NCI-H345 treated with DMSO at 0.1 percent for 48 hours (cell line): ENCODE data around the gene THOC6.
"Not testable (repeated sequence)": the region's sequence is repeated elsewhere in the genome, so short reads cannot be mapped to it uniquely, and the experiment has no call there.

ENCODE experiments used
- DNase-seq: peaks from one replicate; lab custom pipeline; 2025; ENCODE audit not compliant: unreplicated experiment; lab: John Stamatoyannopoulos, UW

Gene THOC6

GRCh38 chr16:3053330-3053710, 29.5 kb downstream of the THOC6 start:
- not testable (repeated sequence) for DNase-seq

DNA sequence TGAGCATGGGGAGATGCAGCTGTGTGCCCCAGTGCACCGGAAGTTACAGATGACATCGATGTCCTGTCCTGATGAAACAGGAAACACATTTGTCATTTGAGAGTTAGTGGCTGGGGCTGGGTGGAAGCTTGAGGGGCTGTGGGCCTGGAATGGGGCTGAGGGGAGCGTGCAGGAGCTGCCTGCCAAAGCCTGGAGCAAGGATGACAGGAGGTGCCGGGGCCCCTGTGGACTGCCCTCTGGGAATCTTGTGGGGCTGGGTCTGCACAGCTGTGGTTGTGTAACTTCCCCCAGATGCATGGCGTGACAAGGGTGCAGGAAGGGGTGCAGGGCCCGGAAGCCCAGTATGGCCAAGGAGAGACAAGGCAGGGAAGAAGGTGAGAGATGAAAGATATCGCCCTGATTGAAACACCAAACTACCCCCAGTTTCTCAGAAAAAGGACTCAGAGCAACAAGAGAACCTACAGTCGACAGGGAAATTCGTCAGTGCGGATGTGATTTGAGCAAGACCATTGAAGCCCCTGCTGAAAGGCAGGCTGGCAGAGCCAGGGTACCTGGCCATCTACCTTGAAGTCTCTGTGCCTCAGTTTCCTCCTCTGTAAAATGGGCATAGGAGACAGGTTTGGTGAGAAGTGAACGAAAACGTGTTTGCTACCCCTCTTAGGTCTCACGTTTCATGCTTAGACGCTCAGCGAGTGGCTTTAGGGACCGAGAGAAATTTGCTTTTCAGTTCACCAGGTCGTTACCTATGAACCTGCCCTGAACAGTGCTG, 31.3 kb downstream of the THOC6 start:
- no peak for DNase-seq

DNA sequence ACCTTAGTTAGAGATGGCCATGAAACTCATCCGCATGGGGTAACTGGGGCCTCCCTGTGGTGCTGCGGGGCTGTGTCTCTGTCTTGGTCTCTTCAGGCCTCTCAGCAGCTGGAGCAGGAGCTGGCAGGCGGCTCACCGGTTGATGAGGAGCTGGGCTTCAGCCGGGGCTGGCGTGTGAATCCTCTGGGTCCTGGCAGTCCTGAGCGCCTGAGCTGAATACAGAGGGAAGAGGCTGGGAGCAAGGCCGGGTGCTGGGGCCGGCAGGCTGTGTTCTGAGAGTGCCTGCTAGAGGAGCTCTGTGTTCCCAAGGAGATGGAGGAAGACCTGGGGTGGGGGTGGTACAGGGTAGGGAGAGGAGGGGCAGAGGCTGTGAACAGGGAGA, 31.9 kb downstream of the THOC6 start:
- not testable (repeated sequence) for DNase-seq

- no peak for DNase-seq
Measured at GRCh38 chr16:3056336-3057180, 32.7 kb downstream of the THOC6 start.

DNA sequence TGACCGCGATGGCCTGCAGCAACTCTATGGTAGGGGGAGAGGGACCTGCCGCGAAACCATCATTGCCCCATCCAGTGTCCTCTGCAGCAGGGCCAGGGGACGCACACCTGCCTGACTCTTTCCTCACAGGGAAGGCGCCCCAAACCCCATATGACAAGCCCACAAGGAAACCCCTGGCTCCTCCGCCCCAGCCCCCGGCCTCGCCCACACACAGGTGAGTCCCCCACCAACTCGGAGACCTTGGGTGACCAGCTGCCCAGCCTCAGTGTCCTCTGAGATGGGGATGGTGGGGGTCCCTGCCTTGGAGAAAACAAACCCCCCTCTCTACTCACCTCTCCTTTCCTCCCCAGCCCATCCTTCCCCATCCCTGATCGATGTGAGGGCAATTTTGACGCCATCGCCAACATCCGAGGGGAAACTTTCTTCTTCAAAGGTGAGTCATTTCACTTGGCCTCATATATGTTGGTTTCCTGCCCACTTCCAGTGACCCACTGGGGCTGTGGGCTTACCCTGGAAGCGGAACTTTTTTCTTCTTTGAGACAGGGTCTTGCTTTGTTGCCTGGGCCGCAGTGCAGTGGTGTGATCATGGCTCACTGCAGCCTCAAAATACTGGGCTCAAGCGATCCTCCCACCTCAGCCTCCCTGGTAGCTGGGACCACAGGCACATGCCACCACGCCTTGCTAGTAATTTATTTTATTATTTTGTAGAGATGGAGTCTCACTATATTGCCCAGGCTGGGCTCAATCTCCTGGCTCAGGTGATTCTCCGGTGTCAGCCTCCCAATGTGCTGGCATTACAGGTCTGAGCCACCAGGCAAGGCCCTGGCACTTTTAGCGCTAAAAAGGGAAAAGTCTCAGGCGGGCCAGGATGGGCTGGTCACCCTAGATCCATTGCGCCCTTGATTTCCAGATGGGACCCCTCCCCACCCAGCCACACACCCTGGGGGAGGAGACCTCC, 33.6 kb downstream of the THOC6 start:
- no peak for DNase-seq

- DNase-seq = no peak
Measured at GRCh38 chr16:3058139-3059030, 34.5 kb downstream of the THOC6 start.

- DNase-seq = peak; percentile 56
Measured at GRCh38 chr16:3059041-3059722, 35.3 kb downstream of the THOC6 start.

DNA sequence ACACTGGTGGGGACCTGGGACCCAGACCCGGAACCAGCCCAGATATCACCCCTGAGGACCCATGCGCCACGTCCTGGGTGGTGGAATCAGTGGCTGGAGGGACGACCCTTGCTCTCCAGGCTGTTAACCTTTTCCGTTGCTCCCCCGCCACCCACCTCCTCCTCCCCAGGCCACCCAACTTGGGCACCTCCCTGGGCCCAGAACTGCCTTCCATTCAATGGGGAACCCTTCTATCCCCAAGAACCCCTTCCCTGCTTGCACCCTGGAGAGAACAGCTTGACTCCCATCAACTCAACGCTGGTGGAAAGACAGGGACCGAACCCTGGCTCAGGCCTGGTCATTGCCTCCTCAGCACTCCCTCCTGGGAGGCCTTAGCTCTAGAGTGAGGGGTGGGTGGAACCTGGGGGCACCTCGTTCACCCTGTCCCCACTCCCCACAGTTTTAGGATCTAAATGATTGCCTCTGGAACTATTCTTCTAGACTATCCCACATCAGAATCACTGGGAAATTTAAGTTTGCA, 35.9 kb downstream of the THOC6 start:
- no peak for DNase-seq

- no peak for DNase-seq
Measured at GRCh38 chr16:3060339-3061127, 36.7 kb downstream of the THOC6 start.

DNA sequence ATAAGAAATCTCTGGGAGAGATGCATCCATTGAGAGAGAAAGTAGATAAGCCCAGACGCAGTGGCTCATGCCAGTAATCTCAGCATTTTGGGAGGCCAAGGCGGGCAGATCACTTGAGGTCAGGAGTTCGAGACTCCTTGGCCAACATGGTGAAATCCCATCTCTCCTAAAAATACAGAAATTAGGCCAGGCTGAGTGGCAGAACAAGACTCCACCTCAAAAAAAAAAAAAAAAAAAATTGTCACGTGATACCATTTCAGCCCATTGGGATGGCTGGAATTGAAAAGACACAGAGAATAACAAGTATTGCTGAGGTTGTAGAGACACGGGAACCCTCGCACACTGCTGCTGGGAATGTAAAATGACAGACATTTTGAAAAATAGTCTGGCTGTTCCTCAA, 38.7 kb downstream of the THOC6 start:
- no peak for DNase-seq

DNA sequence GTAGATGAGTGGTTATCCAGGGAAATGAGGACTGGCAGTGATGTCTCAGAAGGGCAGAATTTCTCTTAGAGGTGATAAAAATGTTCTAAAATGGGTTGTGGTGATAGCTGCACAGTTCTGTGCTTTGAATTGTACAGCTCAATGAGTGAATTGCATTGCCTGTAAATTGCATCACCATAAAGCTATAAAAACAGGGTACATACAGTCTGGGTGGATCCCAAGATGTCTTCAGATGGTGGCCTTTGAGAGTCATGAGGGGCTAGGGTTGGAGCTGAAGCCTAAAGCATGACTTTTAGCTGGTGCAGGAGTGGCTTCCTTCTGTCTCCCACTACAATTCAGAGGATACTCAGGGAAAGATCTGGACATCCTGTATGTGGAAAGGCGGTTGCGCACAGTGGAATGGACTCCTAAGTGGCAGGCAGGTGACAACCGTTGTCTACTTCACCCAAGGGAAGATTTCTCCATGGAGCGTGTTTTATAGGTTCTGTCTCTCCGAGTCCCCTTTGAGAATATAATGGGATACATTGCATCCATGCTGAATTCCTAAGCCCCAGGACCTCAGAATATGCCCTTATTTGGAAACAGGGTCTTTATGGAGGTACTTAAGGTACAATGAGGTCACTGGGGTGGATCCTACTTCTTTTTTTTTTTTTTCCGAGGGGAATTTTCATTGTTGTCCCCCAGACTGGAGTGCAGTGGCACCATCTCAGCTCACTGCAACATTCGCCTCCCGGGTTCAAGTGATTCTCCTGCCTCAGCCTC, 40.0 kb downstream of the THOC6 start:
- DNase-seq = no peak

GRCh38 chr16:3065069-3065741, 41.4 kb downstream of the THOC6 start, which contains the start of gene IL32:
IL32 (plus strand) TSS chr16:3065640; CDS start chr16:3065812, 172 bp downstream.
- no peak for DNase-seq

DNA sequence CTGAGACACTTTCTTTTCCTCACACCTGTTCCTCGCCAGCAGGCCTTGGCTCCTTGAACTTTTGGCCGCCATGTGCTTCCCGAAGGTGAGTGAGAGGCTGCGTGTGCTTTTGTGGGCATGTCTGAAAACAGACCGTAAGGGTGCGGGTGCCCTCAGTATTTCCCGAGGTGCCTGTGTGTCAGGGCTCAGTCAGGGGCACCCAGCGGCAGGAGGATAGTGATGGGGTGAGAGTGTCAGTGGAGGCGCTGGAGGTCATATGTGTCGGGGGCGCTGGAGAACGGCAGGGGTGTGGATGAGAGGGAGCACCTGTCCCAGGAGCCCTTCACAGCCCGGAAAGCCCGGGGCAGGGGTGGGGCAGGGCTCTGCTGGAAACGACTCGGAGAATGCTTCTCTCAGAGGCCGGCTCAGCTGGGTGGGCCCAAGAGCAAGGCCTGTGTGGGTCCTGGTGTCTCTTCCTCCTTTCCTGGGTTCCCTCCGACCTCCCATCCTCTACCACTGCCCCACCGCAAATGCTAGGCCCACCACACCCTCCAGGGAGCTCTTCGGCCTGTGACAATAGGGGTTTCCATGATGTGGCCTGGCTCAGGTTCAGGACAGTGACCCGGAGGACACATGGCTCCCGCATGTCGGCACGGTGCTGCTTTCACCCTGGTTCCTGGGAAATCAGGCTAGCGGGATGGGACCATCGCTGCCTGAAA, 42.1 kb downstream of the THOC6 start:
- no peak for DNase-seq

DNA sequence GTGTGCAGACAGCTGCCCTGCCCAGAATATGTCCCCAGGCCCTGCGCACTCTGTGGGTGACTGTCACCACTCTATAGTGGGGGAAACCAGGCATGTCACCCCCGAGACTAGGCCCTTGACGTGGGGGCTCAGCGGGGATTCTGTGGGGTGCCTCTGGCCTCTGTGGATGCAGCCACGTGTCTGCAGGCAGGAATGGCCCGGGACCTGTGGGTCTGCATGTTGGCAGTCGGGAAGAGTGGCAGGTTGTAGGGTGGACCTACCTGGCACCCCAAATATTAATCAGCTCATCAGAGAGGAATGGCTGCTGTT, 42.6 kb downstream of the THOC6 start:
- no peak for DNase-seq

DNA sequence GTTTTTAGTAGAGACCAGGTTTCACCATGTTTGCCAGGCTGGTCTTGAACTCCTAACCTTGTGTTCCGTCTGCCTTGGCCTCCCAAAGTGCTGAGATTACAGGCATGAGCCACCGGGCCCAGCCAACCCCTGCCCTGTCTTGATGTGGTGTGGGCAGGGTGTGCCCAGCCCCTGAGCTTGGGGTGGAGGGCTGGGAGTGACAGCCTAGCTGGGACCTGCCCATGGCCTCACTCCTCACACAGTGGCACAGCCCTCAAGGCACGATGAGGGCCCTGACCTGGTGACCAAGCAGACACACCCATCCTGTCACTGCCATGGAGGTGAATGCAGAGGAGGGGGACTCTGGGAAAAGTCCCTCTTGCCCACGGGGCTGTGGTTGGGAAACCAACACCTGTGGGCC, 44.7 kb downstream of the THOC6 start:
- no peak for DNase-seq

GRCh38 chr16:3069146-3069545, 45.3 kb downstream of the THOC6 start:
- DNase-seq = not testable (repeated sequence)

DNA sequence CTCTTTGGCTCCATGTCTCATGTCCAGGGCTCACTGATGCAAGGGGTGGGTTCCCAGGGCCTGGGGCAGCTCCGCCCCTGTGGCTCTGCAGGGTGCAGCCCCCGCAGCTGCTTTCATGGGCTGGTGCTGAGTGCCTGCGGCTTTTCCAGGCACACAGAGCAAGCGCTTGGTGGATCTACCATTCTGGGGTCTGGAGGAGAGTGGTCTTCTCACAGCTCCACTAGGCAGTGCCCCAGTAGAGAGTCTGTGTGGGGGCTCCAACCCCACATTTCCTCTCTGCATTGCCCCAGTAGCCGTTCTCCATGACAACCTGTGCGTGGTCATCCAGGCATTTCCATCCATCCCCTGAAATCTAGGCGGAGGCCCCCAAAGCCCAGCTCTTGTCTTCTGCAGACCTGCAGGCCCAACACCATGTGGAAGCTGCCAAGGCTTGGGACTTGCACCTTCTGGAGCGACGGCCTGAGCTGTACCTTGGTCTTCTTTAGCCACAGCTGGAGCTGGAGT, 46.8 kb downstream of the THOC6 start:
- DNase-seq = no peak
